Measurements from ENCODE around the gene ATRNL1.

GRCh38 chr10:115850666-115851065 lies 757.5 kb downstream of the ATRNL1 start:
- TF ChIP-seq EZH2phosphoT487 (IDR thresholded peaks at IDR 0.05; ENCODE audit: low read length): no peak
- TF ChIP-seq EZH2 (optimal IDR thresholded peaks at IDR 0.05; ENCODE audit: low read depth, low read length): no peak
- TF ChIP-seq CTCF (IDR thresholded peaks at IDR 0.05; ENCODE audit: low read length): no peak

Data from MM.1S (cell line).